Panc1 (cell line): ENCODE measurements around the gene THSD7A.

Experiments
- CTCF ChIP-seq: fragments of 450-650 bp; IDR thresholded peaks from 2 replicates; pipeline ENCODE4 v1.5.1; 2017; ENCODE audit warnings: mild to moderate bottlenecking
- POLR2AphosphoS5 ChIP-seq: IDR thresholded peaks from 2 replicates; pipeline ENCODE4 v1.6.1; 2012; ENCODE audit warnings: mild to moderate bottlenecking, low read depth, low read length, moderate library complexity
- REST ChIP-seq, 2 experiments: IDR thresholded peaks; 2 replicates each; pipeline ENCODE4 v1.6.1; 2011 to 2012; ENCODE audit warnings: low read depth in 2 of 2, control low read depth in 1 of 2, low read length in 1 of 2, mild to moderate bottlenecking in 1 of 2, moderate library complexity in 1 of 2; ENCODE audit not compliant: insufficient read depth in 1 of 2
- SIN3A ChIP-seq: IDR thresholded peaks from 2 replicates; pipeline ENCODE4 v1.6.1; 2012; ENCODE audit warnings: low read depth, mild to moderate bottlenecking, low read length, moderate library complexity, borderline replicate concordance; ENCODE audit not compliant: insufficient read depth
- TCF7L2 ChIP-seq: IDR thresholded peaks from 2 replicates; pipeline ENCODE4 v1.6.1; 2011; ENCODE audit warnings: mild to moderate bottlenecking, low read depth, low read length, inconsistent platforms

GRCh38 chr7:11810043-11810625 is 21.9 kb downstream of the THSD7A start:
- TF ChIP-seq CTCF (no peak), POLR2AphosphoS5 (no peak), TCF7L2 (no peak), SIN3A (no peak), REST (IDR thresholded peaks at IDR 0.05; ENCODE audit: insufficient read depth in 1 of 2, low read depth in 2 of 2, low read length in 1 of 2) (no peak)
